ENCODE measurements around the gene MAGEB3.

DNA sequence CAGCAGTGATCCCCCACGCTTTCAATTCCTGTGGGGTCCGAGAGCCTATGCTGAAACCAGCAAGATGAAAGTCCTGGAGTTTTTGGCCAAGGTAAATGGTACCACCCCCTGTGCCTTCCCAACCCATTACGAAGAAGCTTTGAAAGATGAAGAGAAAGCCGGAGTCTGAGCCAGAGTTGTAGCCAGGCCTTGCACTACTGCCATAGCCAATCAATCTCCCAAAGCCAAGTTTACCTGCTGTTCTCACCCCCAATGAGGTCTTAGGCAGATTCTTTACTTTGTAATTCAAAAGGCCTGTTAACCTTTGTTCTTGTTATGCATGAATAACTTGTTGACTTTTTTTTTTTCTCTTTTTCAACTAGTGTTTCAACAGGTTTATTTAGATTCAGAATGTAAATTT is 11.1 kb upstream of the MAGEB3 start:
- TF ChIP-seq, protein P1, sequence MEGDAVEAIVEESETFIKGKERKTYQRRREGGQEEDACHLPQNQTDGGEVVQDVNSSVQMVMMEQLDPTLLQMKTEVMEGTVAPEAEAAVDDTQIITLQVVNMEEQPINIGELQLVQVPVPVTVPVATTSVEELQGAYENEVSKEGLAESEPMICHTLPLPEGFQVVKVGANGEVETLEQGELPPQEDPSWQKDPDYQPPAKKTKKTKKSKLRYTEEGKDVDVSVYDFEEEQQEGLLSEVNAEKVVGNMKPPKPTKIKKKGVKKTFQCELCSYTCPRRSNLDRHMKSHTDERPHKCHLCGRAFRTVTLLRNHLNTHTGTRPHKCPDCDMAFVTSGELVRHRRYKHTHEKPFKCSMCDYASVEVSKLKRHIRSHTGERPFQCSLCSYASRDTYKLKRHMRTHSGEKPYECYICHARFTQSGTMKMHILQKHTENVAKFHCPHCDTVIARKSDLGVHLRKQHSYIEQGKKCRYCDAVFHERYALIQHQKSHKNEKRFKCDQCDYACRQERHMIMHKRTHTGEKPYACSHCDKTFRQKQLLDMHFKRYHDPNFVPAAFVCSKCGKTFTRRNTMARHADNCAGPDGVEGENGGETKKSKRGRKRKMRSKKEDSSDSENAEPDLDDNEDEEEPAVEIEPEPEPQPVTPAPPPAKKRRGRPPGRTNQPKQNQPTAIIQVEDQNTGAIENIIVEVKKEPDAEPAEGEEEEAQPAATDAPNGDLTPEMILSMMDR (conservative IDR thresholded peaks at IDR 0.05; ENCODE audit: low read length) = no peak
- no peak for TF ChIP-seq EZH2phosphoT487 (IDR thresholded peaks at IDR 0.05; ENCODE audit: borderline replicate concordance, low read depth, low read length)
